ENCODE results near the gene MRPL11. TPM values are rescaled to one million over a fixed set of nuclear protein-coding genes. Genes with fewer than 3 reads are reported as not detected.

The MRPL11 gene
- polyA plus RNA-seq, 1 of the 3 experiments (the other 2 are of a cell fraction) = 45.6 TPM

DNA sequence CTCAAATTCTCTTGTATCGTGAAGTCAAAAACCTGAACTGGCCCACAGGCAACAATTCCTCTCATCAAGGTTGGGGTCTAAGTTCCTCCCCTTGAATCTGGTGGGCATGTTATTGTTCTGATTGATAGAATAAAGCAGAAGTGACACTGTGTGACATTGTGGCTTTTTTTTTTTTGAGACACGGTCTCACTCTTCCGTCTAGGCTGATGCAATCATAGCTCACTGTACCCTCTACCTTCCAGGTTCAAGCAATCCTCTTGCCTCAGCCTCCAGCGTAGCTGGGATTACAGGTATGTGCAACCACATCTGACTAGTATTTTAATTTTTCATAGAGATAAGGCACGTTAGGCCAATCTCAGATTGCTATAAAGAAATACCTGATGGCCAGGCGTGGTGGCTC, 19.2 kb upstream of the MRPL11 start:
- TF ChIP-seq, protein P1, sequence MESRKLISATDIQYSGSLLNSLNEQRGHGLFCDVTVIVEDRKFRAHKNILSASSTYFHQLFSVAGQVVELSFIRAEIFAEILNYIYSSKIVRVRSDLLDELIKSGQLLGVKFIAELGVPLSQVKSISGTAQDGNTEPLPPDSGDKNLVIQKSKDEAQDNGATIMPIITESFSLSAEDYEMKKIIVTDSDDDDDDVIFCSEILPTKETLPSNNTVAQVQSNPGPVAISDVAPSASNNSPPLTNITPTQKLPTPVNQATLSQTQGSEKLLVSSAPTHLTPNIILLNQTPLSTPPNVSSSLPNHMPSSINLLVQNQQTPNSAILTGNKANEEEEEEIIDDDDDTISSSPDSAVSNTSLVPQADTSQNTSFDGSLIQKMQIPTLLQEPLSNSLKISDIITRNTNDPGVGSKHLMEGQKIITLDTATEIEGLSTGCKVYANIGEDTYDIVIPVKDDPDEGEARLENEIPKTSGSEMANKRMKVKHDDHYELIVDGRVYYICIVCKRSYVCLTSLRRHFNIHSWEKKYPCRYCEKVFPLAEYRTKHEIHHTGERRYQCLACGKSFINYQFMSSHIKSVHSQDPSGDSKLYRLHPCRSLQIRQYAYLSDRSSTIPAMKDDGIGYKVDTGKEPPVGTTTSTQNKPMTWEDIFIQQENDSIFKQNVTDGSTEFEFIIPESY (IDR thresholded peaks at IDR 0.05; ENCODE audit: borderline replicate concordance, low read depth) = no peak
- TF ChIP-seq JUND (IDR thresholded peaks at IDR 0.05) (no peak), GABPA (IDR thresholded peaks at IDR 0.05; ENCODE audit: low read depth) (no peak), FOXM1 (IDR thresholded peaks at IDR 0.05; ENCODE audit: low read depth) (no peak), RAD21 (IDR thresholded peaks at IDR 0.05; ENCODE audit: low read length) (no peak), EP300 (IDR thresholded peaks at IDR 0.05; ENCODE audit: borderline replicate concordance in 1 of 2, low read depth in 1 of 2, low read length in 1 of 2) (no peak)
- TF ChIP-seq, protein P2, sequence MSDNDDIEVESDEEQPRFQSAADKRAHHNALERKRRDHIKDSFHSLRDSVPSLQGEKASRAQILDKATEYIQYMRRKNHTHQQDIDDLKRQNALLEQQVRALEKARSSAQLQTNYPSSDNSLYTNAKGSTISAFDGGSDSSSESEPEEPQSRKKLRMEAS (IDR thresholded peaks at IDR 0.05; ENCODE audit: low read depth) = no peak
- Histone ChIP-seq H2AFZ (ENCODE audit: low read depth) (no peak overlapping the region), H3K4me3 (ENCODE audit: low read depth in 2 of 2, low read length in 1 of 2) (no peak overlapping the region), H3K4me2 (no peak overlapping the region), H3K9me2 (no peaks in the 10 kb centered on the region), H4K20me1 (ENCODE audit: insufficient read depth) (no peaks in the 10 kb centered on the region), H3K79me2 (ENCODE audit: insufficient read depth) (no peaks in the 10 kb centered on the region), H3F3A (replicated peaks; ENCODE audit: insufficient read depth) (no peaks in the 10 kb centered on the region), H3K9me3 (no peaks in the 10 kb centered on the region), H3K4me1 (ENCODE audit: control insufficient read depth in 1 of 2, insufficient read depth in 2 of 2, low read depth in 1 of 2, low read length in 1 of 2) (no peaks in the 10 kb centered on the region), H3K27ac (ENCODE audit: low read depth in 2 of 2, low read length in 1 of 2) (no peak overlapping the region), H3K27me3 (ENCODE audit: insufficient read depth) (no peaks in the 10 kb centered on the region), H3K9ac (no peak overlapping the region), H3K36me3 (replicated peaks in 1 of 2; ENCODE audit: control insufficient read depth in 1 of 2, insufficient read depth in 2 of 2, low read length in 1 of 2) (no peaks in the 10 kb centered on the region)
- CTCF ChIA-PET = interaction anchor here (0.8 to 2.2 kb wide), 4 partner anchors 26 to 69 kb away, joined by 3 to 5 read pairs (median 4); no protein-coding TSS in a partner anchor
- POLR2A ChIA-PET = no interaction called here
- DNase-seq = no peak
- WGBS (ENCODE audit: low lambda C conversion rate) = 77% methylated on average over 6 of the region's 6 CpGs

DNA sequence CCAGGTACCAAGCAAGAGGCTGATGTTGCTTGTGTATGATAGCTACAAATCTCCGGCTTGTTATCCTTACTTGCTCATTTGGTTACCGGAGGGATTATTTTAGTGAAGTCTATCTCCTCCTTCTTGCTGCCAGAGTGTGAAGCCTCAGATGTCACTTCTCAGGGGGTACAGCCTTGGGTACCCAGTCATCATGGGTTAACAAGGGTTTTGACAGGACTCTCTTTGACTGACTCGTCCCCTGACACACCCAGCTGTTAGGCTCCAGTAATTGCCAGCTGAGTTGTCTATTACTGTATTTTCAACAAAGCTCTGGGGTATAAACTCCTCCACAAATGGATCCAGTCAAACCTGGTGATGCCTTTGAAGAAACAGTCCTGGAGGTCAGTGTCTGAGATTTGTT, 16.2 kb upstream of the MRPL11 start:
- CTCF ChIA-PET = interaction anchor here (1.7 kb wide), 1 partner anchor 16 kb away, joined by 5 read pairs; the partner anchor contains the start of gene MRPL11
- no peak for DNase-seq
- 32% methylated on average over 3 of the region's 3 CpGs for WGBS (ENCODE audit: low lambda C conversion rate)
- Histone ChIP-seq H3K27ac (ENCODE audit: low read depth in 2 of 2, low read length in 1 of 2) (no peak overlapping the region), H3K36me3 (replicated peaks in 1 of 2; ENCODE audit: control insufficient read depth in 1 of 2, insufficient read depth in 2 of 2, low read length in 1 of 2) (no peaks in the 10 kb centered on the region), H3K79me2 (ENCODE audit: insufficient read depth) (no peaks in the 10 kb centered on the region), H3K9me3 (no peaks in the 10 kb centered on the region), H3K4me3 (ENCODE audit: low read depth in 2 of 2, low read length in 1 of 2) (no peak overlapping the region), H3K9me2 (no peaks in the 10 kb centered on the region), H3F3A (replicated peaks; ENCODE audit: insufficient read depth) (no peaks in the 10 kb centered on the region), H2AFZ (ENCODE audit: low read depth) (no peak overlapping the region), H3K4me2 (no peak overlapping the region), H3K9ac (no peak overlapping the region), H4K20me1 (ENCODE audit: insufficient read depth) (no peaks in the 10 kb centered on the region), H3K4me1 (ENCODE audit: control insufficient read depth in 1 of 2, insufficient read depth in 2 of 2, low read depth in 1 of 2, low read length in 1 of 2) (no peaks in the 10 kb centered on the region), H3K27me3 (ENCODE audit: insufficient read depth) (no peaks in the 10 kb centered on the region; the same call in 1 of the 2 replicates)
- no peak for TF ChIP-seq SMC3 (IDR thresholded peaks at IDR 0.05; ENCODE audit: low read depth, low read length)
- TF ChIP-seq, protein P3, sequence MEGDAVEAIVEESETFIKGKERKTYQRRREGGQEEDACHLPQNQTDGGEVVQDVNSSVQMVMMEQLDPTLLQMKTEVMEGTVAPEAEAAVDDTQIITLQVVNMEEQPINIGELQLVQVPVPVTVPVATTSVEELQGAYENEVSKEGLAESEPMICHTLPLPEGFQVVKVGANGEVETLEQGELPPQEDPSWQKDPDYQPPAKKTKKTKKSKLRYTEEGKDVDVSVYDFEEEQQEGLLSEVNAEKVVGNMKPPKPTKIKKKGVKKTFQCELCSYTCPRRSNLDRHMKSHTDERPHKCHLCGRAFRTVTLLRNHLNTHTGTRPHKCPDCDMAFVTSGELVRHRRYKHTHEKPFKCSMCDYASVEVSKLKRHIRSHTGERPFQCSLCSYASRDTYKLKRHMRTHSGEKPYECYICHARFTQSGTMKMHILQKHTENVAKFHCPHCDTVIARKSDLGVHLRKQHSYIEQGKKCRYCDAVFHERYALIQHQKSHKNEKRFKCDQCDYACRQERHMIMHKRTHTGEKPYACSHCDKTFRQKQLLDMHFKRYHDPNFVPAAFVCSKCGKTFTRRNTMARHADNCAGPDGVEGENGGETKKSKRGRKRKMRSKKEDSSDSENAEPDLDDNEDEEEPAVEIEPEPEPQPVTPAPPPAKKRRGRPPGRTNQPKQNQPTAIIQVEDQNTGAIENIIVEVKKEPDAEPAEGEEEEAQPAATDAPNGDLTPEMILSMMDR (IDR thresholded peaks at IDR 0.05) = no peak
- TF ChIP-seq YY1 (IDR thresholded peaks at IDR 0.05; ENCODE audit: low read depth) = no peak
- TF ChIP-seq, protein P4, sequence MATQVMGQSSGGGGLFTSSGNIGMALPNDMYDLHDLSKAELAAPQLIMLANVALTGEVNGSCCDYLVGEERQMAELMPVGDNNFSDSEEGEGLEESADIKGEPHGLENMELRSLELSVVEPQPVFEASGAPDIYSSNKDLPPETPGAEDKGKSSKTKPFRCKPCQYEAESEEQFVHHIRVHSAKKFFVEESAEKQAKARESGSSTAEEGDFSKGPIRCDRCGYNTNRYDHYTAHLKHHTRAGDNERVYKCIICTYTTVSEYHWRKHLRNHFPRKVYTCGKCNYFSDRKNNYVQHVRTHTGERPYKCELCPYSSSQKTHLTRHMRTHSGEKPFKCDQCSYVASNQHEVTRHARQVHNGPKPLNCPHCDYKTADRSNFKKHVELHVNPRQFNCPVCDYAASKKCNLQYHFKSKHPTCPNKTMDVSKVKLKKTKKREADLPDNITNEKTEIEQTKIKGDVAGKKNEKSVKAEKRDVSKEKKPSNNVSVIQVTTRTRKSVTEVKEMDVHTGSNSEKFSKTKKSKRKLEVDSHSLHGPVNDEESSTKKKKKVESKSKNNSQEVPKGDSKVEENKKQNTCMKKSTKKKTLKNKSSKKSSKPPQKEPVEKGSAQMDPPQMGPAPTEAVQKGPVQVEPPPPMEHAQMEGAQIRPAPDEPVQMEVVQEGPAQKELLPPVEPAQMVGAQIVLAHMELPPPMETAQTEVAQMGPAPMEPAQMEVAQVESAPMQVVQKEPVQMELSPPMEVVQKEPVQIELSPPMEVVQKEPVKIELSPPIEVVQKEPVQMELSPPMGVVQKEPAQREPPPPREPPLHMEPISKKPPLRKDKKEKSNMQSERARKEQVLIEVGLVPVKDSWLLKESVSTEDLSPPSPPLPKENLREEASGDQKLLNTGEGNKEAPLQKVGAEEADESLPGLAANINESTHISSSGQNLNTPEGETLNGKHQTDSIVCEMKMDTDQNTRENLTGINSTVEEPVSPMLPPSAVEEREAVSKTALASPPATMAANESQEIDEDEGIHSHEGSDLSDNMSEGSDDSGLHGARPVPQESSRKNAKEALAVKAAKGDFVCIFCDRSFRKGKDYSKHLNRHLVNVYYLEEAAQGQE (IDR thresholded peaks at IDR 0.05; ENCODE audit: low read depth, low read length) = no peak
- no peak for TF ChIP-seq RFX5 (IDR thresholded peaks at IDR 0.05; ENCODE audit: low read length)
- TF ChIP-seq ELF1 (IDR thresholded peaks at IDR 0.05) = no peak
- no peak for TF ChIP-seq GABPA (IDR thresholded peaks at IDR 0.05; ENCODE audit: low read depth)
- no peak for TF ChIP-seq JUND (IDR thresholded peaks at IDR 0.05)
- TF ChIP-seq TAF1 (IDR thresholded peaks at IDR 0.05; ENCODE audit: borderline replicate concordance, low read depth, low read length) = no peak
- no peak for TF ChIP-seq NFIC (IDR thresholded peaks at IDR 0.05; ENCODE audit: borderline replicate concordance)
- POLR2A ChIA-PET = no interaction called here

All from SK-N-SH (cell line).